ENCODE measurements around the gene DAPL1.

DAPL1 gene

GRCh38 chr2:158795195-158795924, at the start of gene DAPL1:
Gene DAPL1, plus strand, starts transcription at chr2:158795317. Its CDS starts 56 bp downstream, at chr2:158795373.
- no peak within 1 kb of the TSS for H3K27ac Mint-ChIP-seq
- no peaks in the 10 kb centered on the region for H3K36me3 Mint-ChIP-seq (ENCODE audit: low read depth)
- no peaks in the 10 kb centered on the region for H3K27me3 Mint-ChIP-seq
- H3K4me1 Mint-ChIP-seq (ENCODE audit: low read depth), result no peaks in the 10 kb centered on the region
- no peaks in the 10 kb centered on the region for H3K9me3 Mint-ChIP-seq
- no peak within 1 kb of the TSS for H3K4me3 Mint-ChIP-seq
- intact Hi-C loops (cut with micrococcal nuclease), result no loop called here

GRCh38 chr2:158745866-158746382, 49.2 kb upstream of the DAPL1 start:
- no peak overlapping the region for H3K4me3 Mint-ChIP-seq
- H3K36me3 Mint-ChIP-seq (ENCODE audit: low read depth), result no peaks in the 10 kb centered on the region
- H3K9me3 Mint-ChIP-seq, result no peaks in the 10 kb centered on the region
- intact Hi-C loops (cut with micrococcal nuclease), result no loop called here
- H3K4me1 Mint-ChIP-seq (ENCODE audit: low read depth), result peaks cover 9% of the 10 kb centered on the region
- H3K27me3 Mint-ChIP-seq, result peaks cover 15% of the 10 kb centered on the region
- no peak overlapping the region for H3K27ac Mint-ChIP-seq

GRCh38 chr2:158746488-158746887, 48.6 kb upstream of the DAPL1 start:
- no peak overlapping the region for H3K27ac Mint-ChIP-seq
- no peaks in the 10 kb centered on the region for H3K9me3 Mint-ChIP-seq

GRCh38 chr2:158747281-158747680, 47.8 kb upstream of the DAPL1 start:
- Mint-ChIP-seq H3K4me1 (ENCODE audit: low read depth) (peaks cover 9% of the 10 kb centered on the region), H3K27ac (no peak overlapping the region), H3K36me3 (ENCODE audit: low read depth) (no peaks in the 10 kb centered on the region), H3K4me3 (no peak overlapping the region), H3K27me3 (peaks cover 15% of the 10 kb centered on the region), H3K9me3 (no peaks in the 10 kb centered on the region)
- intact Hi-C loops (cut with micrococcal nuclease), result no loop called here

More at GRCh38 chr2:158746488-158746887, 48.6 kb upstream of the DAPL1 start:
- H3K4me1 Mint-ChIP-seq (ENCODE audit: low read depth), result peaks cover 9% of the 10 kb centered on the region
- no peaks in the 10 kb centered on the region for H3K36me3 Mint-ChIP-seq (ENCODE audit: low read depth)
- no peak overlapping the region for H3K4me3 Mint-ChIP-seq
- peaks cover 15% of the 10 kb centered on the region for H3K27me3 Mint-ChIP-seq
- intact Hi-C loops (cut with micrococcal nuclease), result no loop called here

- Mint-ChIP-seq H3K36me3 (ENCODE audit: low read depth) (no peaks in the 10 kb centered on the region), H3K9me3 (no peaks in the 10 kb centered on the region), H3K27me3 (peaks cover 15% of the 10 kb centered on the region), H3K4me1 (ENCODE audit: low read depth) (peaks cover 3% of the 10 kb centered on the region), H3K4me3 (no peak overlapping the region), H3K27ac (no peak overlapping the region)
- intact Hi-C loops (cut with micrococcal nuclease), result no loop called here
Observed at GRCh38 chr2:158748926-158749590, 46.1 kb upstream of the DAPL1 start.

GRCh38 chr2:158750458-158751125, 44.5 kb upstream of the DAPL1 start:
- Mint-ChIP-seq H3K9me3 (no peaks in the 10 kb centered on the region), H3K27me3 (peaks cover 9% of the 10 kb centered on the region), H3K36me3 (ENCODE audit: low read depth) (no peaks in the 10 kb centered on the region), H3K27ac (no peak overlapping the region), H3K4me3 (no peak overlapping the region), H3K4me1 (ENCODE audit: low read depth) (no peaks in the 10 kb centered on the region)
- intact Hi-C loops (cut with micrococcal nuclease), result loop anchor here (5.0 kb wide), 1 partner anchor 573 kb away; no protein-coding TSS in a partner anchor

- H3K36me3 Mint-ChIP-seq (ENCODE audit: low read depth), result no peaks in the 10 kb centered on the region
- intact Hi-C loops (cut with micrococcal nuclease), result loop anchor here (1.0 to 5.0 kb wide), 2 partner anchors 577 to 730 kb away; no protein-coding TSS in a partner anchor
- no peak overlapping the region for H3K4me3 Mint-ChIP-seq
- no peaks in the 10 kb centered on the region for H3K4me1 Mint-ChIP-seq (ENCODE audit: low read depth)
- no peaks in the 10 kb centered on the region for H3K9me3 Mint-ChIP-seq
- H3K27me3 Mint-ChIP-seq, result no peaks in the 10 kb centered on the region
- H3K27ac Mint-ChIP-seq, result no peak overlapping the region
Observed at GRCh38 chr2:158753641-158754611, 41.2 kb upstream of the DAPL1 start.

GRCh38 chr2:158755310-158756087, 39.6 kb upstream of the DAPL1 start:
- no peaks in the 10 kb centered on the region for H3K36me3 Mint-ChIP-seq (ENCODE audit: low read depth)
- no peaks in the 10 kb centered on the region for H3K9me3 Mint-ChIP-seq
- H3K27ac Mint-ChIP-seq, result no peak overlapping the region
- intact Hi-C loops (cut with micrococcal nuclease), result no loop called here
- no peaks in the 10 kb centered on the region for H3K4me1 Mint-ChIP-seq (ENCODE audit: low read depth)
- no peak overlapping the region for H3K4me3 Mint-ChIP-seq
- H3K27me3 Mint-ChIP-seq, result no peaks in the 10 kb centered on the region

GRCh38 chr2:158756331-158756730, 38.8 kb upstream of the DAPL1 start:
- Mint-ChIP-seq H3K27ac (no peak overlapping the region), H3K9me3 (no peaks in the 10 kb centered on the region), H3K27me3 (no peaks in the 10 kb centered on the region), H3K4me3 (no peak overlapping the region), H3K4me1 (ENCODE audit: low read depth) (no peaks in the 10 kb centered on the region), H3K36me3 (ENCODE audit: low read depth) (no peaks in the 10 kb centered on the region)
- intact Hi-C loops (cut with micrococcal nuclease), result no loop called here

- intact Hi-C loops (cut with micrococcal nuclease), result no loop called here
- no peaks in the 10 kb centered on the region for H3K36me3 Mint-ChIP-seq (ENCODE audit: low read depth)
- H3K4me3 Mint-ChIP-seq, result no peak overlapping the region
- H3K4me1 Mint-ChIP-seq (ENCODE audit: low read depth), result no peaks in the 10 kb centered on the region
- H3K9me3 Mint-ChIP-seq, result no peaks in the 10 kb centered on the region
- no peaks in the 10 kb centered on the region for H3K27me3 Mint-ChIP-seq
- H3K27ac Mint-ChIP-seq, result no peak overlapping the region
Observed at GRCh38 chr2:158756976-158757375, 38.1 kb upstream of the DAPL1 start.

GRCh38 chr2:158760887-158761286, 34.2 kb upstream of the DAPL1 start:
- H3K27ac Mint-ChIP-seq, result no peak overlapping the region
- H3K4me3 Mint-ChIP-seq, result no peak overlapping the region
- H3K36me3 Mint-ChIP-seq (ENCODE audit: low read depth), result no peaks in the 10 kb centered on the region
- no peaks in the 10 kb centered on the region for H3K4me1 Mint-ChIP-seq (ENCODE audit: low read depth)
- intact Hi-C loops (cut with micrococcal nuclease), result no loop called here
- no peaks in the 10 kb centered on the region for H3K9me3 Mint-ChIP-seq
- H3K27me3 Mint-ChIP-seq, result no peaks in the 10 kb centered on the region

GRCh38 chr2:158761621-158762020, 33.5 kb upstream of the DAPL1 start:
- Mint-ChIP-seq H3K4me3 (no peak overlapping the region), H3K27me3 (no peaks in the 10 kb centered on the region), H3K27ac (no peak overlapping the region), H3K9me3 (no peaks in the 10 kb centered on the region), H3K36me3 (ENCODE audit: low read depth) (no peaks in the 10 kb centered on the region), H3K4me1 (ENCODE audit: low read depth) (no peaks in the 10 kb centered on the region)
- intact Hi-C loops (cut with micrococcal nuclease), result no loop called here

GRCh38 chr2:158762336-158762735, 32.8 kb upstream of the DAPL1 start:
- intact Hi-C loops (cut with micrococcal nuclease), result no loop called here
- no peaks in the 10 kb centered on the region for H3K36me3 Mint-ChIP-seq (ENCODE audit: low read depth)
- H3K4me3 Mint-ChIP-seq, result no peak overlapping the region
- no peaks in the 10 kb centered on the region for H3K9me3 Mint-ChIP-seq
- H3K27me3 Mint-ChIP-seq, result no peaks in the 10 kb centered on the region
- H3K4me1 Mint-ChIP-seq (ENCODE audit: low read depth), result no peaks in the 10 kb centered on the region
- no peak overlapping the region for H3K27ac Mint-ChIP-seq

Measured in dendritic cell treated with granulocyte-macrophage colony-stimulating factor and Interleukin-4, amounts not matched to agents 40 ng/mL and 50 ng/mL, for 4 days (primary cell).